Measurements from ENCODE around the gene YJU2.
"Not testable (repeated sequence)": the region's sequence is repeated elsewhere in the genome, so short reads cannot be mapped to it uniquely, and the experiment has no call there.

Gene YJU2

GRCh38 chr19:4266253-4267000, 19.5 kb downstream of the YJU2 start:
- no peak for DNase-seq (ENCODE audit: extremely low read depth, low read depth)
- TF ChIP-seq CTCF (IDR thresholded peaks at IDR 0.05; ENCODE audit: low read depth, low read length) = no peak

- no peak for DNase-seq (ENCODE audit: extremely low read depth, low read depth)
- TF ChIP-seq CTCF (IDR thresholded peaks at IDR 0.05; ENCODE audit: low read depth, low read length) = peak; percentile 79
Measured at GRCh38 chr19:4267101-4267900, 20.4 kb downstream of the YJU2 start.

- no peak for DNase-seq (ENCODE audit: extremely low read depth, low read depth)
- TF ChIP-seq CTCF (IDR thresholded peaks at IDR 0.05; ENCODE audit: low read depth, low read length) = no peak
Measured at GRCh38 chr19:4267901-4268815, 21.3 kb downstream of the YJU2 start.

GRCh38 chr19:4268816-4269430, 22.0 kb downstream of the YJU2 start:
- no peak for TF ChIP-seq CTCF (IDR thresholded peaks at IDR 0.05; ENCODE audit: low read depth, low read length)
- no peak for DNase-seq (ENCODE audit: extremely low read depth, low read depth)

GRCh38 chr19:4272894-4273293, 26.0 kb downstream of the YJU2 start:
- DNase-seq (ENCODE audit: extremely low read depth, low read depth) = no peak
- TF ChIP-seq CTCF (IDR thresholded peaks at IDR 0.05; ENCODE audit: low read depth, low read length) = no peak

- DNase-seq (ENCODE audit: extremely low read depth, low read depth) = not testable (repeated sequence)
Measured at GRCh38 chr19:4274321-4274686, 27.4 kb downstream of the YJU2 start.

GRCh38 chr19:4277191-4277696, 30.4 kb downstream of the YJU2 start:
- no peak for TF ChIP-seq CTCF (IDR thresholded peaks at IDR 0.05; ENCODE audit: low read depth, low read length)
- DNase-seq (ENCODE audit: extremely low read depth, low read depth) = no peak

All from AG09319 (cell line).